ENCODE data around the gene DLG4. TPM values are rescaled to one million over a fixed set of nuclear protein-coding genes. Genes with fewer than 3 reads are reported as not detected.

The DLG4 gene
- total RNA-seq, 3 donors from 2014 or later (not counting 1 experiment from before 2014, with no cell fraction given), result 6.7 to 11.2 (median 8.6) TPM

- intact Hi-C loops (cut with micrococcal nuclease), result loop anchor here (10.0 kb wide), 1 partner anchor 473 kb away; the partner anchor contains the start of genes TP53 and WRAP53
- Histone ChIP-seq H3K4me3 (ENCODE audit: low read length) (no peak overlapping the region), H3K36me3 (ENCODE audit: control insufficient read depth, insufficient read depth, low read length) (no peaks in the 10 kb centered on the region), H3K9me3 (ENCODE audit: control insufficient read depth, insufficient read depth, low read length) (no peaks in the 10 kb centered on the region), H3K4me1 (ENCODE audit: control insufficient read depth, insufficient read depth, low read length) (peaks cover 23% of the 10 kb centered on the region), H3K27me3 (ENCODE audit: control insufficient read depth, insufficient read depth, low read length) (no peaks in the 10 kb centered on the region), H3K27ac (ENCODE audit: low read length) (no peak overlapping the region)
- no peak for TF ChIP-seq CTCF (IDR thresholded peaks at IDR 0.05)
- DNase-seq, result no peak
- WGBS (ENCODE audit: insufficient coverage), result 66% methylated on average over 22 of the region's 37 CpGs
- H3K27me3 Mint-ChIP-seq (ENCODE audit: low read depth in 2 of 2), result peaks cover 7 to 16% of the 10 kb centered on the region in 2 donors
- H3K36me3 Mint-ChIP-seq, result no peaks in the 10 kb centered on the region
- H3K4me1 Mint-ChIP-seq, result peaks cover 16 to 31% of the 10 kb centered on the region in 2 donors
- no peak for ATAC-seq
- no peak overlapping the region for H3K4me3 Mint-ChIP-seq
- peak overlapping the region; percentile 27 to 45 for H3K27ac Mint-ChIP-seq
- no peaks in the 10 kb centered on the region for H3K9me3 Mint-ChIP-seq
Measured at GRCh38 chr17:7211491-7212273, 8.0 kb downstream of the DLG4 start.

DNA sequence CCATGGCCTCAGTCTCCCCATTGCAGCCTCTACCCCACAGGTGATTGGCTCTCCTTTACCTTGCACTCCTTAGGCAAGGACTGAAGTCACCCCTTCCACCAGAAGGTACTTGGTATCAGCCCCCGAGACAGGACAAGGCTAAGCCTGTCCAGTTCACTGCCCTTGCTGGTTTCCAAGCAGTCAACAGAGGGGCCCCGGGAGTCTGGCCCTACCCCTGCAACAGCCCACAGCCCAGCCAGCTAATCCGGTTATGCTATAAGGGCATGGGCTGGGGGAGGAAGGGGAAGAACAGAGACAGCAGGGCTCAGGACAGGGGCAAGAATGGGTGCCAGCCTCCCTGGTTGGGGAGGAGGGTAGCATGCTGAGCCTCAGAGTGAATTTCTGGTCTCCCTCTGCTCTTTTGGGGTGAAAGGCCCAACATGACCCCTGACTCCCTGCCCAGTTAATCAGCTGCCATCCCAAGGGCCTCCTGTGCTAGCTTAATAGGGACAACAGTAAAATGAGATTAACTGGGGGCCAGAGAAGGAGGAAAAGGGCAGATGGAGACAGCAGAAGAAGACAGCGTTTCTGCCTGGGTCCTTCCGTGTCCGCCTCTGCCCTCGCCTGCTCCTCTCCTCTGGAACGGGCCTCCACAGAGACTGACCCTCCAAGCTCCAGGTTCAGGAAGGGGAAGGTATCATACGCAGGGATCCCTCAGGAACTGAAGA, 10.7 kb downstream of the DLG4 start:
- ATAC-seq, result no peak
- 88% methylated on average over 9 of the region's 9 CpGs for WGBS (ENCODE audit: insufficient coverage)
- H3K27me3 Mint-ChIP-seq (ENCODE audit: low read depth in 2 of 2), result peaks cover 7% of the 10 kb centered on the region in 2 donors
- peaks cover 32 to 37% of the 10 kb centered on the region in 2 donors for H3K4me1 Mint-ChIP-seq
- H3K36me3 Mint-ChIP-seq, result no peaks in the 10 kb centered on the region
- no peak overlapping the region for H3K27ac ChIP-seq (ENCODE audit: low read length)
- H3K9me3 ChIP-seq (ENCODE audit: control insufficient read depth, insufficient read depth, low read length), result no peaks in the 10 kb centered on the region
- TF ChIP-seq CTCF (IDR thresholded peaks at IDR 0.05), result no peak
- intact Hi-C loops (cut with micrococcal nuclease), result no loop called here
- H3K4me3 Mint-ChIP-seq, result no peak overlapping the region
- peaks cover 28% of the 10 kb centered on the region for H3K4me1 ChIP-seq (ENCODE audit: control insufficient read depth, insufficient read depth, low read length)
- no peaks in the 10 kb centered on the region for H3K27me3 ChIP-seq (ENCODE audit: control insufficient read depth, insufficient read depth, low read length)
- no peak for DNase-seq
- H3K4me3 ChIP-seq (ENCODE audit: low read length), result no peak overlapping the region
- no peaks in the 10 kb centered on the region for H3K9me3 Mint-ChIP-seq
- H3K36me3 ChIP-seq (ENCODE audit: control insufficient read depth, insufficient read depth, low read length), result no peaks in the 10 kb centered on the region
- H3K27ac Mint-ChIP-seq, result peak overlapping the region in 1 of 2 donors; percentile 84

GRCh38 chr17:7208027-7208571, 11.5 kb downstream of the DLG4 start:
- DNase-seq (no peak), ATAC-seq (no peak)
- intact Hi-C loops (cut with micrococcal nuclease), result no loop called here
- Histone ChIP-seq H3K9me3 (ENCODE audit: control insufficient read depth, insufficient read depth, low read length) (no peaks in the 10 kb centered on the region), H3K27me3 (ENCODE audit: control insufficient read depth, insufficient read depth, low read length) (no peaks in the 10 kb centered on the region), H3K27ac (ENCODE audit: low read length) (no peak overlapping the region), H3K4me1 (ENCODE audit: control insufficient read depth, insufficient read depth, low read length) (peaks cover 24% of the 10 kb centered on the region), H3K36me3 (ENCODE audit: control insufficient read depth, insufficient read depth, low read length) (no peaks in the 10 kb centered on the region), H3K4me3 (ENCODE audit: low read length) (no peak overlapping the region)
- Mint-ChIP-seq H3K27me3 (ENCODE audit: low read depth in 2 of 2) (peaks cover 2 to 7% of the 10 kb centered on the region in 2 donors), H3K36me3 (no peaks in the 10 kb centered on the region), H3K4me1 (peaks cover 27 to 34% of the 10 kb centered on the region in 2 donors), H3K4me3 (no peak overlapping the region), H3K9me3 (no peaks in the 10 kb centered on the region), H3K27ac (peak overlapping the region in 1 of 2 donors; percentile 84)
- WGBS (ENCODE audit: insufficient coverage), result 86% methylated on average over 21 of the region's 21 CpGs
- no peak for TF ChIP-seq CTCF (IDR thresholded peaks at IDR 0.05)

All from natural killer cell (primary cell).